VCaP (cell line): ENCODE data around the gene PLA2G6.

Experiments
- H3K27ac ChIP-seq: fragments of 450-650 bp; 2 replicates; pipeline ENCODE4 v1.5.1; 2017
- CTCF ChIP-seq: fragments of 450-650 bp; conservative IDR thresholded peaks from 2 replicates; pipeline ENCODE4 v1.5.1; 2017; ENCODE audit warnings: mild to moderate bottlenecking, moderate library complexity

Gene PLA2G6

GRCh38 chr22:38211556-38211955 lies 29.9 kb upstream of the PLA2G6 start:
- TF ChIP-seq CTCF = no peak
- H3K27ac ChIP-seq = no peak overlapping the region

GRCh38 chr22:38208551-38208968 lies 26.9 kb upstream of the PLA2G6 start:
- no peak for TF ChIP-seq CTCF
- no peak overlapping the region for H3K27ac ChIP-seq

GRCh38 chr22:38207898-38208432 lies 26.3 kb upstream of the PLA2G6 start:
- TF ChIP-seq CTCF = no peak
- H3K27ac ChIP-seq = no peak overlapping the region

GRCh38 chr22:38205261-38206128 lies 23.9 kb upstream of the PLA2G6 start:
- H3K27ac ChIP-seq = no peak overlapping the region

GRCh38 chr22:38204784-38205183 lies 23.2 kb upstream of the PLA2G6 start:
- TF ChIP-seq CTCF = no peak
- H3K27ac ChIP-seq = no peak overlapping the region

More at GRCh38 chr22:38205261-38206128, 23.9 kb upstream of the PLA2G6 start:
- no peak for TF ChIP-seq CTCF

GRCh38 chr22:38203855-38204514 lies 22.4 kb upstream of the PLA2G6 start:
- no peak for TF ChIP-seq CTCF
- H3K27ac ChIP-seq = peak overlapping the region; percentile 89

- TF ChIP-seq CTCF = no peak
- peak overlapping the region; percentile 89 for H3K27ac ChIP-seq
Measured at GRCh38 chr22:38203090-38203810, 21.6 kb upstream of the PLA2G6 start.
